HG03565 (cell line): ENCODE data around the gene TLR7.

Experiments
- ATAC-seq: cut with Tn5 transposase; IDR thresholded peaks from one replicate; pipeline ENCODE4 v1.9.1; 2021; ENCODE audit warnings: mild to moderate bottlenecking, moderate library complexity; ENCODE audit not compliant: unreplicated experiment

The TLR7 gene

GRCh38 chrX:12866451-12867377 is at the start of gene TLR7:
TLR7 (plus strand) TSS chrX:12867072; CDS start chrX:12867579, 507 bp downstream.
- no peak for ATAC-seq

DNA sequence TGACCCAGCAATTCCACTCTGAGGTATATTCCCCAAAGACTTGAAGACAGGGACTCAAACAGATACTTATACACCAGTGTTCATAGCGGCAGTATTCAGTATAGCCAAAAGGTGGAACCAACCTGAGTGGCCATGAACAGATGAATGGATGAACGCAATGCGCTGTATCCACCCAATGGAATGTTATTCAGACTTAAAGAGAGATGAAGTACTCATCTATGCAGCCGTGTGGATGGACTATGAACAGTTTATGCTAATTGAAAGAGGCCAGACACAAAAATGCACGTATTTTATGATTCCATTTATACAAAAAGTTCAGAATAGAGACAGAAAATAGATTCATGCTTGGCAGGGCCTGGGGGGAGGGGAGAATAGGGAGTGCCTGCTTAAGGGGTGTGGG is 49.3 kb upstream of the TLR7 start:
- no peak for ATAC-seq

DNA sequence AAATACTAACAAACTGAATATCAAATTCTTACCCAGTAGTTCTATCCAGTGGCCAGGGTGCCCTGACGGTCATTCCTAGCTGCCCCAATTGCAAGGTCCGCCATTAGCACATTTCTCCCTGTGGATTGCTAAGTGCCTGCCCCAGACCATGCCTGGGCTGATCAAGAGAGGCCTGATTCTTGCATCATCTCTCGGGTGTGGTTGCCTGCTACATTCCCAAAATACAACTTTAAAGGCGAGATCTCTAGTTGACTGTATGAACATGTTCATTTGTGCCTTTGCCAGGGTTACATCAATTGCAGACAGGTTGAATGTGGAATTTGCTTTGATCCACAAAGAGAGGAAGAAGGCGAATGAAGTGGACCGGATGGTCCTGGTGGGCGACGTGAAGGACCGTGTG is 47.6 kb upstream of the TLR7 start:
- no peak for ATAC-seq

DNA sequence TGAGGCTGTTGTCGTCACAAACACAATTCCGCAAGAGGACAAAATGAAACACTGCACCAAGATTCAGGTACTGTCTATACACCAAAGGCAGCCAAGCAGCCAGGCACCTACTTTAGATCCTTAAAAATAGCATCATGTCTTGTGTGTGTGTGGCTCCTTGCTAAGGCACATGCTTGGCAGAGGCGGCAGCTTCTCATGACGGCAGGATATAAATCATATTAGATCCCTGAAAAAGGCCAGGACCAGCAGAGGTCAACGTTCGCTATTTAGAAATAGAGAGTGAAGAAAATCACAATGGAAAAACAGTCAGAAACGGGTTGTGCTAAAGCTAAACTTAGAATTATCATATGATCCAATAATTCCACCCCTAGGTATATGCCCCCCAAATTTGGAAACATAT is 46.1 kb upstream of the TLR7 start:
- ATAC-seq = no peak

GRCh38 chrX:12824944-12825343 is 41.9 kb upstream of the TLR7 start:
- no peak for ATAC-seq

- ATAC-seq = no peak
Observed at GRCh38 chrX:12825801-12826200, 41.1 kb upstream of the TLR7 start.

DNA sequence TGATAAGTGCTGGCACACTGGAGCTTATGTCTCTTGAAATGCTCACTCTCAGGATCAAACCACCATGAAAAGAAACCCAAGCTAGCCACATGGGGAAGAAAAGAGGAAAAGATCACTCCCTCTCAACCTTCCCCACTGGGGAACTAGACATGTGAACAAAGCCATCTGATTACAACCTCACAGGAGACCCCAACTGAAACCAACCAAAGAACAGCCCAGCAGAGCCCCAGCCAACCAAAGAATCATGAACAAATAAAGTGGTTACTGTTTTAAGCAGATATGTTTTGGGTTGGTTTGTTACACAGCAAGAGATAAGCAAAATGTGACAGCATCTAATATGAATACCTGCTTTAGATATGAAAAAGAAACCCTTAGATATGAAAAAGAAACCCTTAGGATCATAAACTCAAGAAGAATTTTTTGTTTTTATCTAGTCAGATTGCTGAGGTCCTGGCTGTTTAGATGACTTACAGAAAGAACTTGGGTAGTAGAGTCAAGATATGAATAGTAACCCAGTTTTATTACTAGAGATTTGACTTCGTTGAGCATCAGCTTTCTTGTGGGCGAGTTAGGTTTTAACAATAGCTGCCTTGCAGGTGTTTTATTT is 23.7 kb upstream of the TLR7 start:
- peak; percentile 22 for ATAC-seq

GRCh38 chrX:12843668-12844279 is 23.1 kb upstream of the TLR7 start:
- peak; percentile 87 for ATAC-seq

DNA sequence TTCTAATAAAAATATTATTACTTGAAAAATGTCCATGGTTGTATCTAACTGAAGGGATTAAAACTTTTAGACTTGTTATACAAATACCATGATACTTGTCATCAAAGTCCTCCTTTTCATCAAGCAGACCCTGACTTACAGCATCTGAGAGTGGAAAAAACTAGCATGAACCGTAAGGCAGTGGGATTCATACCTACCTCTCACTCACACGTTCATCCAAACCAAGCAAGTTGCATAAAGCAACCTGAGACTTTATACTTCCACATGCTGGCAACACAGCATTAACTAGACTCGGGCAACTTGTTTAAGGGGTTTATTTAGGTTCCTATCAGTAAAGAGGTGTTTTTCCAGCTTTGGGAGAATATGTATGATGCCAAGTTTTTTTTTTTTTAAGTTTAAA is 22.6 kb upstream of the TLR7 start:
- no peak for ATAC-seq

GRCh38 chrX:12865359-12865758 is 1.5 kb upstream of the TLR7 start:
- ATAC-seq = no peak

DNA sequence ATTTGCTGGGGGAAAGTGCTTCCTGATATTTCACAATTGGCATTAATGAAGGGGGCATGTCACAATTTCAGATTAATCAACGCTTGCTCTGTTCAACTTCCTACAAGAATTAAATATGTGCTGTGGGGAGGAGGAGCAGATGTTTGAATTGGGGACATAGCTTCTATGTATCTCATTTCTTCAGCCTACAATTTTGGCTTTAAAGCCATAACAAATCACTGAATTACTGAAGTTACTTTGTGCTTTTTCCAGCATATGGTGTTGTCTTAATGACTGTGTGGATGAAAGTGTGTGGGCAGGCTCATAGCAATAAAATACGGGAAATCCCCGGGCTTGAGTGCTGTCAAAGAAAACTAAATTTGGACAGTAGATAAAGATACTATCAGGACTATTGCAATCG is 813 bp downstream of the TLR7 start:
- ATAC-seq = no peak

GRCh38 chrX:12868747-12869146 is 1.9 kb downstream of the TLR7 start:
- peak; percentile 68 for ATAC-seq

DNA sequence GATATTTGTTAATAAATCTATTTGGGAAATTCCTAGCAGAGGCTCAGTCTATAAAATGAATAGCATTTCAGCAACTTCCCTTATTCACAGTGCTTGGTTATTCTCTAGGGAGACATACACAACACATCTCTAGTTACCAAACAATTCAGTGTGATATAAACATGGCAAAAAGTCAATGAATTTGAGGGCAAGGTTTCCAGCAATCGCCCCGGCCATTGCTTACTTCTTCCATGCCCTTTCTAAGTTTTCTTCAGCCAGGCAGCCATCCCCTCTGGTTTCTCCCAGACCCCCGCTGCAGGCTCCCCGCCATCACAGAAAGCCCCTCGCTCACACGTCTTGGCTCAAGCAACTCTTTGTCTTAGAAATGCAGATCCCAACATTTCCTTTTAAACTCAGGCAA is 4.4 kb downstream of the TLR7 start:
- no peak for ATAC-seq

- no peak for ATAC-seq
Observed at GRCh38 chrX:12872741-12873140, 5.9 kb downstream of the TLR7 start.

- no peak for ATAC-seq
Observed at GRCh38 chrX:12874581-12874980, 7.7 kb downstream of the TLR7 start.

DNA sequence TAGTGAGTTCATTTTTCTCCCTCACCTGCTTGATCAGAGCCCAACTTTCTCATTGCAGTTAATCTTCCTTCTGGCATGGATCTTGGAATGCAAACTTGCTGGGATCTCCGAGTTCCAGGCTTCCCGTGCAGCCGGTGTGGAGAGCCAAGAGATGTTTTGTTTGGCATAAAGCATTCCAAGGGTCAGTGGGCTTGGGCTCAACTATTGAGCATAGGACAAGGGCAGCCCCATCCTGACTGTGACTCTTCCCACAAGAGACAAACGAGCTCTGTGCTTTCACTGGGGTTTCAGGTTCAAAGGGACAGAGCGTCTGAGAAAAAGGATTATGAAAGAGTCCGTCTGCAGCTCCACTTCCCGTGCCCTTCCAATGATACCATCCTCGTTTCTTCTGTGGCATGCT is 10.5 kb downstream of the TLR7 start:
- ATAC-seq = no peak

DNA sequence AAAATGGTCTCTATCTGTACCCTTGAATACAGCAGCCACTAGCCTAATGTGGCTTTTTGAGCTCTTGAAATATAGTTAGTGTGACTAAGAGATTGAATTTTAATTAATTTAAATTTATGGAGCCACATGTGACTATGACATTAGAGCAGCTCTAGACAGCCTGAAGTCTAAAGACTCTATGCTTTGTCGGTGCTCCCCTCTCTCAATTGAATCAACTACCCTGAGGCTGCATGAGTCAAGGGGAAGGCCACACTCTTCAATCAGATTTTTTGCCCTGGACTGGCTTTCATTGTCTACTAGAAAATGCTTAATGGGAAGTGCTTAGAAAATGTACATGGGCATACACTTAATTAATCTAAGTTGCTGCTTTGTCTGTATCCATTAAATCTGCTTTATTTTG is 11.7 kb downstream of the TLR7 start:
- ATAC-seq = no peak

- no peak for ATAC-seq
Observed at GRCh38 chrX:12881914-12882313, 15.0 kb downstream of the TLR7 start.

- no peak for ATAC-seq
Observed at GRCh38 chrX:12885508-12885907, 18.6 kb downstream of the TLR7 start.

GRCh38 chrX:12886545-12886944 is 19.7 kb downstream of the TLR7 start:
- no peak for ATAC-seq

DNA sequence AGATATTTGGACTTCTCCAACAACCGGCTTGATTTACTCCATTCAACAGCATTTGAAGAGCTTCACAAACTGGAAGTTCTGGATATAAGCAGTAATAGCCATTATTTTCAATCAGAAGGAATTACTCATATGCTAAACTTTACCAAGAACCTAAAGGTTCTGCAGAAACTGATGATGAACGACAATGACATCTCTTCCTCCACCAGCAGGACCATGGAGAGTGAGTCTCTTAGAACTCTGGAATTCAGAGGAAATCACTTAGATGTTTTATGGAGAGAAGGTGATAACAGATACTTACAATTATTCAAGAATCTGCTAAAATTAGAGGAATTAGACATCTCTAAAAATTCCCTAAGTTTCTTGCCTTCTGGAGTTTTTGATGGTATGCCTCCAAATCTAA is 20.3 kb downstream of the TLR7 start:
- ATAC-seq = no peak

GRCh38 chrX:12887767-12888166 is 20.9 kb downstream of the TLR7 start:
- ATAC-seq = no peak
